ENCODE results near the gene GTF3C5. TPM values are rescaled to one million over a fixed set of nuclear protein-coding genes. Genes with fewer than 3 reads are reported as not detected.
A peak's percentile ranks its signal among the peaks of the same experiment; 100 is the strongest.

Gene GTF3C5
- total and polyA plus RNA-seq, 9 of the 15 experiments (the other 6 are each of a cell fraction or from before 2014, with no cell fraction given), result 3.8 to 118 (median 83.7) TPM

DNA sequence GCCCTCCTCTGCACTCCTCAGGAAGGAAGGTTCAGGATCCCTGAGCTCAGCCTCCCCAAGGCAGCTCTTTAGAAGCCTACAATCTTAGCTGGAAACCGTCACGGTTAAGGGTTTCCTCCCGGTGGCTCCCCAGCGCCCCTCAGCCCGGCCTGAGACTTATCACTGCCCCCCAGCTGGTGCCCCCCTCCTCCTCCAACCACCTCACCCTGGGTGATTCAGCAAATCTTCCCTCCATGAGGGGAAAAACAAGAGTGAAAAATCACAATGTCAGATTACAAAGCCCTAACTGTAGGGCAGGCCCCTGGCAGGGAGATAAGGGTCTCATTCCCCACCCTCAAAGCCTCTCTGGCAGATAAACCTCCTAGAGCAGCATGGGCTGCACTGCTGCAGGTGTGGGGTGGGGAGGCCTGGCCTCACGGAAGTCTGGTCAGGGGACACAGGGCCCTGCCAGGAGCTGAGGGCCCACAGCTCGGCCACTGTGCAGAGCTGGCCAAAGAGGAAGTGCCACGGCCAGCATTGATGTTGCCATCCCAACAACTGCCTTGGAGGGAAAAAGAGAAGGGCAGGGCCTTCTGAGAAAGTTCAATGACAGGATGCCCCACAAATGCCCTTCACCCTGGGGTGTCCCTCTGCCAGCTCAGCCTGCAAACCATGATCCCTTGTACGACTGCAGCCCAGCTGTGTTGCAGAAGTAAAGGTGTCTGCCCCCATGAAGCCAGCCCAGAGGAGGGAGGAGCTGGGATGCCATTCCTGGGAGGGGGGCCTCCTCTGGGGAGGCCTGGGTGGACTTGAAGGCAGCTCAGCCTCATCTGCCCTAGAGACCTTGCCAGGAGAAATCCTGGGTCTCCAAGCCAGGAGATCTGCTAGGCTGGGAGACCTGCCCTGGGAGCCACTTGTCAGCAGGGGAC lies 26.5 kb upstream of the GTF3C5 start (continued):
- TF ChIP-seq, protein P1, sequence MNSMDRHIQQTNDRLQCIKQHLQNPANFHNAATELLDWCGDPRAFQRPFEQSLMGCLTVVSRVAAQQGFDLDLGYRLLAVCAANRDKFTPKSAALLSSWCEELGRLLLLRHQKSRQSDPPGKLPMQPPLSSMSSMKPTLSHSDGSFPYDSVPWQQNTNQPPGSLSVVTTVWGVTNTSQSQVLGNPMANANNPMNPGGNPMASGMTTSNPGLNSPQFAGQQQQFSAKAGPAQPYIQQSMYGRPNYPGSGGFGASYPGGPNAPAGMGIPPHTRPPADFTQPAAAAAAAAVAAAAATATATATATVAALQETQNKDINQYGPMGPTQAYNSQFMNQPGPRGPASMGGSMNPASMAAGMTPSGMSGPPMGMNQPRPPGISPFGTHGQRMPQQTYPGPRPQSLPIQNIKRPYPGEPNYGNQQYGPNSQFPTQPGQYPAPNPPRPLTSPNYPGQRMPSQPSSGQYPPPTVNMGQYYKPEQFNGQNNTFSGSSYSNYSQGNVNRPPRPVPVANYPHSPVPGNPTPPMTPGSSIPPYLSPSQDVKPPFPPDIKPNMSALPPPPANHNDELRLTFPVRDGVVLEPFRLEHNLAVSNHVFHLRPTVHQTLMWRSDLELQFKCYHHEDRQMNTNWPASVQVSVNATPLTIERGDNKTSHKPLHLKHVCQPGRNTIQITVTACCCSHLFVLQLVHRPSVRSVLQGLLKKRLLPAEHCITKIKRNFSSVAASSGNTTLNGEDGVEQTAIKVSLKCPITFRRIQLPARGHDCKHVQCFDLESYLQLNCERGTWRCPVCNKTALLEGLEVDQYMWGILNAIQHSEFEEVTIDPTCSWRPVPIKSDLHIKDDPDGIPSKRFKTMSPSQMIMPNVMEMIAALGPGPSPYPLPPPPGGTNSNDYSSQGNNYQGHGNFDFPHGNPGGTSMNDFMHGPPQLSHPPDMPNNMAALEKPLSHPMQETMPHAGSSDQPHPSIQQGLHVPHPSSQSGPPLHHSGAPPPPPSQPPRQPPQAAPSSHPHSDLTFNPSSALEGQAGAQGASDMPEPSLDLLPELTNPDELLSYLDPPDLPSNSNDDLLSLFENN (IDR thresholded peaks at IDR 0.05; ENCODE audit: low read depth in 2 of 2, low read length in 2 of 2), result peak in 1 of 2 experiments; percentile 92; a peak in 2 of 4 replicates
- TF ChIP-seq KHSRP (IDR thresholded peaks at IDR 0.05) (peak; percentile 70; the same call in 1 of the 2 replicates), SP1 (CRISPR knock-in tag; IDR thresholded peaks at IDR 0.05) (peak; percentile 70; the same call in 1 of the 2 replicates), NR2C1 (IDR thresholded peaks at IDR 0.05) (no peak), NR2C1 (tag; IDR thresholded peaks at IDR 0.05) (peak; percentile 51), ZC3H11A (IDR thresholded peaks at IDR 0.05; ENCODE audit: low read depth, low read length) (no peak), FOXK1 (CRISPR knock-in tag; IDR thresholded peaks at IDR 0.05; ENCODE audit: borderline replicate concordance) (no peak; the same call in 1 of the 2 replicates), ASH1L (IDR thresholded peaks at IDR 0.05; ENCODE audit: borderline replicate concordance, low read depth, partially characterized antibody) (no peak), CBFB (CRISPR knock-in tag; IDR thresholded peaks at IDR 0.05) (no peak), DDX20 (tag; IDR thresholded peaks at IDR 0.05; ENCODE audit: low read depth) (no peak), ZNF766 (CRISPR knock-in tag; conservative IDR thresholded peaks at IDR 0.05) (peak; percentile 97), L3MBTL2 (IDR thresholded peaks at IDR 0.05) (peak; percentile 75; the same call in 1 of the 2 replicates), HMG20B (CRISPR knock-in tag; IDR thresholded peaks at IDR 0.05) (no peak)
- TF ChIP-seq, protein P2, sequence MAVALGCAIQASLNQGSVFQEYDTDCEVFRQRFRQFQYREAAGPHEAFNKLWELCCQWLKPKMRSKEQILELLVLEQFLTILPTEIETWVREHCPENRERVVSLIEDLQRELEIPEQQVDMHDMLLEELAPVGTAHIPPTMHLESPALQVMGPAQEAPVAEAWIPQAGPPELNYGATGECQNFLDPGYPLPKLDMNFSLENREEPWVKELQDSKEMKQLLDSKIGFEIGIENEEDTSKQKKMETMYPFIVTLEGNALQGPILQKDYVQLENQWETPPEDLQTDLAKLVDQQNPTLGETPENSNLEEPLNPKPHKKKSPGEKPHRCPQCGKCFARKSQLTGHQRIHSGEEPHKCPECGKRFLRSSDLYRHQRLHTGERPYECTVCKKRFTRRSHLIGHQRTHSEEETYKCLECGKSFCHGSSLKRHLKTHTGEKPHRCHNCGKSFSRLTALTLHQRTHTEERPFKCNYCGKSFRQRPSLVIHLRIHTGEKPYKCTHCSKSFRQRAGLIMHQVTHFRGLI (CRISPR knock-in tag; IDR thresholded peaks at IDR 0.05), result peak; percentile 62; the same call in 1 of the 2 replicates
- TF ChIP-seq, protein P3, sequence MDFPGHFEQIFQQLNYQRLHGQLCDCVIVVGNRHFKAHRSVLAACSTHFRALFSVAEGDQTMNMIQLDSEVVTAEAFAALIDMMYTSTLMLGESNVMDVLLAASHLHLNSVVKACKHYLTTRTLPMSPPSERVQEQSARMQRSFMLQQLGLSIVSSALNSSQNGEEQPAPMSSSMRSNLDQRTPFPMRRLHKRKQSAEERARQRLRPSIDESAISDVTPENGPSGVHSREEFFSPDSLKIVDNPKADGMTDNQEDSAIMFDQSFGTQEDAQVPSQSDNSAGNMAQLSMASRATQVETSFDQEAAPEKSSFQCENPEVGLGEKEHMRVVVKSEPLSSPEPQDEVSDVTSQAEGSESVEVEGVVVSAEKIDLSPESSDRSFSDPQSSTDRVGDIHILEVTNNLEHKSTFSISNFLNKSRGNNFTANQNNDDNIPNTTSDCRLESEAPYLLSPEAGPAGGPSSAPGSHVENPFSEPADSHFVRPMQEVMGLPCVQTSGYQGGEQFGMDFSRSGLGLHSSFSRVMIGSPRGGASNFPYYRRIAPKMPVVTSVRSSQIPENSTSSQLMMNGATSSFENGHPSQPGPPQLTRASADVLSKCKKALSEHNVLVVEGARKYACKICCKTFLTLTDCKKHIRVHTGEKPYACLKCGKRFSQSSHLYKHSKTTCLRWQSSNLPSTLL (IDR thresholded peaks at IDR 0.05), result no peak
